GM12875 (cell line): ENCODE measurements around the gene RNF112.
"Not testable (repeated sequence)": the region's sequence is repeated elsewhere in the genome, so short reads cannot be mapped to it uniquely, and the experiment has no call there.

ENCODE experiments used
- H3K4me3 ChIP-seq: one replicate; pipeline ENCODE4 v1.5.1; 2011; ENCODE audit warnings: low read depth, low read length, control low read depth
- TF ChIP-seq, protein P1 (sequence below): IDR thresholded peaks from 2 replicates; pipeline ENCODE4 v1.5.1; 2011; ENCODE audit warnings: low read depth, mild to moderate bottlenecking, control low read depth, inconsistent platforms, low read length, moderate library complexity, borderline replicate concordance; ENCODE audit not compliant: insufficient read depth

RNF112 gene

GRCh38 chr17:19461116-19461515, 50.1 kb downstream of the RNF112 start:
- H3K4me3 ChIP-seq: no peak overlapping the region
- TF ChIP-seq, protein P1, sequence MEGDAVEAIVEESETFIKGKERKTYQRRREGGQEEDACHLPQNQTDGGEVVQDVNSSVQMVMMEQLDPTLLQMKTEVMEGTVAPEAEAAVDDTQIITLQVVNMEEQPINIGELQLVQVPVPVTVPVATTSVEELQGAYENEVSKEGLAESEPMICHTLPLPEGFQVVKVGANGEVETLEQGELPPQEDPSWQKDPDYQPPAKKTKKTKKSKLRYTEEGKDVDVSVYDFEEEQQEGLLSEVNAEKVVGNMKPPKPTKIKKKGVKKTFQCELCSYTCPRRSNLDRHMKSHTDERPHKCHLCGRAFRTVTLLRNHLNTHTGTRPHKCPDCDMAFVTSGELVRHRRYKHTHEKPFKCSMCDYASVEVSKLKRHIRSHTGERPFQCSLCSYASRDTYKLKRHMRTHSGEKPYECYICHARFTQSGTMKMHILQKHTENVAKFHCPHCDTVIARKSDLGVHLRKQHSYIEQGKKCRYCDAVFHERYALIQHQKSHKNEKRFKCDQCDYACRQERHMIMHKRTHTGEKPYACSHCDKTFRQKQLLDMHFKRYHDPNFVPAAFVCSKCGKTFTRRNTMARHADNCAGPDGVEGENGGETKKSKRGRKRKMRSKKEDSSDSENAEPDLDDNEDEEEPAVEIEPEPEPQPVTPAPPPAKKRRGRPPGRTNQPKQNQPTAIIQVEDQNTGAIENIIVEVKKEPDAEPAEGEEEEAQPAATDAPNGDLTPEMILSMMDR: no peak

DNA sequence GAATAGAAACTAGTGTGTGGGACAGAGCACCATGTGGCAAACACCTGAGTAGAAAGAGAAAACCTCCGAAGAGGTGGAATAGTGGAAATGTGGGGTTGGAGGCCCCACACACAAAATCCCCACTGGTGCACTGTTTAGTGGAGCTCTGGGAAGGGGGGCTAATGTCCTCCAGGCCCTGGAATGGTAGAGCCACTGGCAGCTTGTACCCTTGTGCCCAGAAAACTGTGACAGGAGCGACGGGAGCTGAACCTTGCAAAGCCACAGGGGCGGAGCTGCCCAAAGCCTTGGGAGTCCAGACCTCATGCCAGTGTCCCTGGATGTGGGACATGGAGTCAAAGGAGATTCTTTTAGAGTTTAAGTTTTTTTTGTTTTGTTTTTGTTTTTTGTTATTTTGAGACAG, 50.6 kb downstream of the RNF112 start:
- H3K4me3 ChIP-seq: no peak overlapping the region

DNA sequence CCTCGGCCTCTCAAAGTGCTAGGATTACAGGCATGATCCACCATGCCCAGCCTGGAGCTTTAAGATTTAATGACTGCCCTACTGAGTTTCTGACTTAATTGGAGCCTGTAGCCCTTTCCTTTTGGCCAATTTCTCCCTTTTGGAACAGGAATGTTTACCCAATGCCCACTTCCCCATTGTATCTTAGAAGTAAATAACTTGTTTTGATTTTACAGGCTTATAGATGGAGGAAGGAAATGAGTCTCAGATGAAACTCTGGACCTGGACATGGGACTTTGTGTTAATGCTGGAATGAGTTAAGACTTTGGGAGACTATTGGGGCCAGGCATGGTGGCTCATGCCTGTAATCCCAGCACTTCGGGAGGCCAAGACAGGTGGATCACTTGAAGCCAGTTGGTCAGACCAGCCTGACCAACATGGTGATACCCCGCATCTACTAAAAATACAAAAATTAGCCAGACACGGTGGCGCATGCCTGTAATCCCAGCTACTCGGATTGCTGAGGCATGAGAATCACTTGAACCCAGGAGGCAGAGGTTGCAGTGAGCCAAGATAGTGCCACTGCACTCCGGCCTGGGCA, 51.5 kb downstream of the RNF112 start:
- H3K4me3 ChIP-seq: not testable (repeated sequence)

More for the DNA sequence above, 50.6 kb downstream of the RNF112 start:
- TF ChIP-seq, protein P1: no peak

DNA sequence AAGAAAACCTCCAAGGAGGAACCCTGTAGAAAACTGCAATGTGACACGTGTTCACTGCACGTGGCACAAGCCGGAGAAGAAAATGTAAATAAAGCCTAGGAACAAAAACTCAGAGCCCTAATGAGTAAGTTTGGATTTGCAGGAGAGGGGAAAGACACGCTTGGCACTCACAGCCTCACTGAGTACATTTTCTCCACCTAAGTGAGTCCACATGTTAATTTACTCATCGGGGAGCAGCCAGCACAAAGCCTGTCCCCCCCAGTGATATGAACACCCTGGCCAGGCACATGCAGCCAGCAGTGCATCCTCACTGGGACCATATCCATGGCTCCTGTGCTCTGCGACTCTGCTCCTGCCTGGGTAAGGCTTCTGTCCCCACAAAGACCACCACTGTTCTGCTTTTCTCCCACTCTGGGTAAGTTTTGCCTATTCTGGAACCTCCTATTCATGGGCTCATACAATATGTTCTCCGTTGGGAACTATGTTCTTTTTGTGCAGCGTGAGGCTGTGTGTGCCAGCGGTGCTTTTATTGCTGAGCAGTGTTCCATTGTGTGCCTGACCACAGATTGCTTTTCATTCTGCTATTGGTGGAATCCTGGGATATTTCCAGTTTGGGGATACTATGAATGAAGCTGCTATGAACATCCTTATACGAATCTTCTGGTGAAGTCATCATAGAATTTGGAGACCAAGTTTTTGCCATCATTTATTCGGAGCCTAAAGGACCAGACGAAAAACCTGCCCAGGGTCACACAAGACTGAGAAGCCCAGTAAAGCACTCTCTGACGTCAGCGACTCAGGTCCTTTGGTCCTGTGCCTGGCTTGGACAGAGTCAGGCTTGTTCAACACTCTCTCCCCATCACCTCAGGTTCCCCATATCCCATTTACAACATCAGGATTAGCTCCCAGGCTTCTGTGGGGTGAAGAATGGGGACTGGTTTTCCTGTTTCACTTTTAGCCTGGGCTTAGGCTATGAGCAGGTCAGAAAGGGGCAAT, 53.3 kb downstream of the RNF112 start:
- TF ChIP-seq, protein P1: no peak
- H3K4me3 ChIP-seq: no peak overlapping the region
